ENCODE results near the gene CDHR5. TPM values are rescaled to one million over a fixed set of nuclear protein-coding genes. Genes with fewer than 3 reads are reported as not detected.

Gene CDHR5, protein sequence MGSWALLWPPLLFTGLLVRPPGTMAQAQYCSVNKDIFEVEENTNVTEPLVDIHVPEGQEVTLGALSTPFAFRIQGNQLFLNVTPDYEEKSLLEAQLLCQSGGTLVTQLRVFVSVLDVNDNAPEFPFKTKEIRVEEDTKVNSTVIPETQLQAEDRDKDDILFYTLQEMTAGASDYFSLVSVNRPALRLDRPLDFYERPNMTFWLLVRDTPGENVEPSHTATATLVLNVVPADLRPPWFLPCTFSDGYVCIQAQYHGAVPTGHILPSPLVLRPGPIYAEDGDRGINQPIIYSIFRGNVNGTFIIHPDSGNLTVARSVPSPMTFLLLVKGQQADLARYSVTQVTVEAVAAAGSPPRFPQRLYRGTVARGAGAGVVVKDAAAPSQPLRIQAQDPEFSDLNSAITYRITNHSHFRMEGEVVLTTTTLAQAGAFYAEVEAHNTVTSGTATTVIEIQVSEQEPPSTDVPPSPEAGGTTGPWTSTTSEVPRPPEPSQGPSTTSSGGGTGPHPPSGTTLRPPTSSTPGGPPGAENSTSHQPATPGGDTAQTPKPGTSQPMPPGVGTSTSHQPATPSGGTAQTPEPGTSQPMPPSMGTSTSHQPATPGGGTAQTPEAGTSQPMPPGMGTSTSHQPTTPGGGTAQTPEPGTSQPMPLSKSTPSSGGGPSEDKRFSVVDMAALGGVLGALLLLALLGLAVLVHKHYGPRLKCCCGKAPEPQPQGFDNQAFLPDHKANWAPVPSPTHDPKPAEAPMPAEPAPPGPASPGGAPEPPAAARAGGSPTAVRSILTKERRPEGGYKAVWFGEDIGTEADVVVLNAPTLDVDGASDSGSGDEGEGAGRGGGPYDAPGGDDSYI
- not detected in 2 replicates for total RNA-seq

DNA sequence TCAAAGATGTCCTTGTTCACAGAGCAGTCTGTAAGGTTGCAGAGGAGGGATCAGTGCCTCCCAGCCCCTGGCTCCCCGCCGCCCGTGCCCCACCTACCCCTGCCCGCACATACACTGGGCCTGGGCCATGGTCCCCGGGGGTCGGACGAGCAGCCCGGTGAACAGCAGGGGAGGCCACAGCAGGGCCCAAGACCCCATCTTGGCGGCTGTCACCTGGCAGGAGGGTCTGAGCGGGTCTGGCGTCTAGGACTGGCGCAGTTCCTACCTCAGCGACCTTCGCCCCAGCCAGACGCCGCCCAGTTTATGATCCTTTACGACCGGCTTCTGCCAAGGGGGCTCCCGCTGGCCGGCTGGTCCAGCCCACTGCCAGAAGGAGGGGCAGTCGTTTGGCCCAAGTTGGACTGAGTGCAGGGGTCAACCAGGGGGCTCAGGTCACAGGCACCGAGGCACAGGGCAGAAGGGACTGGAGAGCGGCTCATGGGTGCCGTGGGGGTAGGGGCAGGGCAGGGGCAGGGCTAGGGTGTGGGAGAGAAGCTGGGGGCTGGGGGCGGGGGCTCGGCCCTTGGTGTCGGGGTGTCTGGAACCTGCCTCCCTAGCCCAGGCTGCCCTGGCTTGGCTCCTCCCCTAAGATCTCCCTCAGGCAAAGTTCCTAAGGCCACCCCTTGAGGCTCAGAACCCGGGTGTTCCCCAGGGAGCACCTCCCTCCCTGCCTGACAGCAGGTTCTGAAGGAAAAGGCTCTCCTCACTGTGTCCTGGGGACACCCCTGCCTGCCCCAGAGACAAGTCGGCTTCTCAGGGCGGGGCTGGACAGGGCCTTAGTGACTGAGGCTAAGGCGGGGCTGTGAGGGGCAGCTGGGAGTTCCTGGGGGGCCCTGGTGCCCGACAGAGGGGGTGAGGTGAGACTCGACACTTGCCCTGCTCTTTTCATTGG is at the start of gene CDHR5:
Gene CDHR5 (minus strand): TSS at position 251 of the 931 bp plus-strand sequence. CDS start 53 bp downstream, at position 198.

DNA sequence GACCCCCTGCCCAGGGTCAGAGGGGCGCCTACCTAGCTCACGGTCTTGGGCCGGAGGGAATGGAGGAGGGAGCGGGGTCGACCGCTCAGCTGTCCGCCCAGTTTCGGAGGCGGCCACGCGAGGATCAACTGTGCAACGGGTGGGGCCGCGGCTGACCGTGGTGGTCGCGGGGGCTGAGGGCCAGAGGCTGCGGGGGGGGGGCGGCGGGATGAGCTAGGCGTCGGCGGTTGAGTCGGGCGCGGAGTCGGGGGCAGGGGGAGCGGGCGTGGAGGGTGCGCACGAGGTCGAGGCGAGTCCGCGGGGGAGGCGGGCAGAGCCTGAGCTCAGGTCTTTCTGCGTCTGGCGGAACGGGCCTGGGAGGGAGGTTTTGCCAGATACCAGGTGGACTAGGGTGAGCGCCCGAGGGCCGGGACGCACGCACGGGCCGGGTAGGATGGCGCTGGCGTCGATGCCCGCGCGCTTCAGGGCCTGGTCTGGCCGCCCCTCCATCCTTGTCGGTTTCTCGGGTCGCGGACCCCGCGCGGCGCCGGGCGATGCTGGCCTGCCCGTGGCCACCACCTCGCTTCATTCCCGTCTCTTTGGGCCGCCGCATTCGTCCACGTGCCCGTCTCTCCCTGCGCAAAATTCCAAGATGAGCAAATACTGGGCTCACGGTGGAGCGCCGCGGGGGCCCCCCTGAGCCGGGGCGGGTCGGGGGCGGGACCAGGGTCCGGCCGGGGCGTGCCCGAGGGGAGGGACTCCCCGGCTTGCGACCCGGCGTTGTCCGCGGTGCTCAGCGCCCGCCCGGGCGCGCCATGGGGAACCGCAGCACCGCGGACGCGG is 12.0 kb upstream of the CDHR5 start, which contains the start of gene DRD4:
Gene DRD4 (plus strand): TSS at position 759 of the 822 bp plus-strand sequence. CDS start 36 bp downstream, at position 795.

GRCh38 chr11:626475-627307 is 1.9 kb upstream of the CDHR5 start, which contains the start of gene SCT:
Gene SCT (minus strand): TSS chr11:627181. CDS start chr11:627143, 38 bp downstream.

GRCh38 chr11:615504-616319 is 9.0 kb downstream of the CDHR5 start, which contains the start of gene IRF7:
Gene IRF7 (minus strand): TSS chr11:615950. CDS start chr11:615364, 586 bp downstream.

GRCh38 chr11:575996-576768 is 48.6 kb downstream of the CDHR5 start, which contains the start of gene PHRF1:
Gene PHRF1 (plus strand): TSS chr11:576470. CDS start chr11:581513, 5,043 bp downstream.

Other genes with a start within 250 kb of the CDHR5 start
- gene PKP3, start 230.7 kb downstream of the CDHR5 start, total RNA-seq = 2.1 and 2.8 TPM in 2 replicates
- gene SIGIRR, start 210.0 kb downstream of the CDHR5 start, total RNA-seq = 11.3 and 18.6 TPM in 2 replicates
- not detected in 2 replicates for gene ANO9, start 182.9 kb downstream of the CDHR5 start, total RNA-seq
- gene PTDSS2, start 174.7 kb downstream of the CDHR5 start, total RNA-seq = 31.9 and 45.2 TPM in 2 replicates
- 187 and 255 TPM in 2 replicates for gene RNH1, start 117.7 kb downstream of the CDHR5 start, total RNA-seq
- gene HRAS, start 89.4 kb downstream of the CDHR5 start, total RNA-seq = 33.8 and 108 TPM in 2 replicates
- gene LRRC56, start 87.4 kb downstream of the CDHR5 start, total RNA-seq = 0.38 and 0.56 TPM in 2 replicates
- gene LMNTD2, start 64.2 kb downstream of the CDHR5 start, total RNA-seq = under 0.01 and 0.85 TPM in 2 replicates
- gene RASSF7, start 64.0 kb downstream of the CDHR5 start, total RNA-seq = 5.9 and 6.2 TPM in 2 replicates
- 22.3 and 28.4 TPM in 2 replicates for gene PHRF1, start 48.5 kb downstream of the CDHR5 start, total RNA-seq
- 6.3 and 7.9 TPM in 2 replicates for gene IRF7, start 9.0 kb downstream of the CDHR5 start, total RNA-seq
- not detected in 2 replicates for gene SCT, start 2.2 kb upstream of the CDHR5 start, total RNA-seq
- not detected in 2 replicates for gene DRD4, start 12.3 kb upstream of the CDHR5 start, total RNA-seq
- 24.2 and 28.2 TPM in 2 replicates for gene DEAF1, start 70.3 kb upstream of the CDHR5 start, total RNA-seq
- gene TMEM80, start 70.9 kb upstream of the CDHR5 start, total RNA-seq = 6.8 and 8.1 TPM in 2 replicates
- gene EPS8L2, start 81.3 kb upstream of the CDHR5 start, total RNA-seq = 19.0 and 22.8 TPM in 2 replicates
- gene TALDO1, start 122.5 kb upstream of the CDHR5 start, total RNA-seq = 98.9 and 103 TPM in 2 replicates
- 17.1 and 23.1 TPM in 2 replicates for gene GATD1, start 152.5 kb upstream of the CDHR5 start, total RNA-seq
- 0.28 and 0.96 TPM in 2 replicates for gene CEND1, start 165.1 kb upstream of the CDHR5 start, total RNA-seq
- gene SLC25A22, start 173.3 kb upstream of the CDHR5 start, total RNA-seq = 7.0 and 15.0 TPM in 2 replicates
- gene PIDD1, start 180.3 kb upstream of the CDHR5 start, total RNA-seq = 5.4 and 7.0 TPM in 2 replicates
- 101 and 189 TPM in 2 replicates for gene RPLP2, start 185.0 kb upstream of the CDHR5 start, total RNA-seq
- 13.0 and 15.5 TPM in 2 replicates for gene PNPLA2, start 194.0 kb upstream of the CDHR5 start, total RNA-seq
- gene CRACR2B, start 203.0 kb upstream of the CDHR5 start, total RNA-seq = 0.58 and 1.4 TPM in 2 replicates
- 299 and 568 TPM in 2 replicates for gene CD151, start 208.0 kb upstream of the CDHR5 start, total RNA-seq
- gene POLR2L, start 217.6 kb upstream of the CDHR5 start, total RNA-seq = 51.0 and 132 TPM in 2 replicates
- 109 and 143 TPM in 2 replicates for gene TSPAN4, start 217.9 kb upstream of the CDHR5 start, total RNA-seq